NCI-H510A treated with DMSO at 0.1 percent for 48 hours (cell line): ENCODE data around the gene RHBDL2.
"Not testable (repeated sequence)": the region's sequence is repeated elsewhere in the genome, so short reads cannot be mapped to it uniquely, and the experiment has no call there.

Source experiments
- DNase-seq: peaks from one replicate; lab custom pipeline; 2025; lab: John Stamatoyannopoulos, UW

The RHBDL2 gene, protein sequence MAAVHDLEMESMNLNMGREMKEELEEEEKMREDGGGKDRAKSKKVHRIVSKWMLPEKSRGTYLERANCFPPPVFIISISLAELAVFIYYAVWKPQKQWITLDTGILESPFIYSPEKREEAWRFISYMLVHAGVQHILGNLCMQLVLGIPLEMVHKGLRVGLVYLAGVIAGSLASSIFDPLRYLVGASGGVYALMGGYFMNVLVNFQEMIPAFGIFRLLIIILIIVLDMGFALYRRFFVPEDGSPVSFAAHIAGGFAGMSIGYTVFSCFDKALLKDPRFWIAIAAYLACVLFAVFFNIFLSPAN

DNA sequence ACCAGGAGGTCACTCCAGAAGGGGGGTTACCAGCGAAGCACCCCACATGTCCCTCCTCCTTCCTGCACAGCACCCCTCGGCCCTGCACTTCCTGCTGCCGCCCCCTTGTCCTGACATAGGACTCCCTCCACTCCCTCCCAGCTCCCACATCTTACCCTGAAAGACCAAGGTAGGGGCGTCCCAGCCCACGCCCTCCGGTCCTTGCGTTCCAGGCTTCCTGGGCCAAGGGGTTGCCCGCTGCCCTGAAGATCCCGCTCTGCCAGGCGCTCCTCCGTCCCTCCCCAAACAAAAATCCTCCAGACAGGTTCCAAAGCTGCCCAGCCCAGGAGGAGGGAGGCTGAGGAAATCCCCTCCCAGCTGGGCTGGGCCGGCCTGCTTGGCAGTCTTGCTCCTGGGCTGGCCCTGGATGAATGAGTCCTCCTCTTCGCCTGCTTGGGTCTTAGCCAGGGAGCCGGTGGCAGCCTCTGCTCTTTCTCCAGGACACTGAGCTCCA, at the start of gene RHBDL2:
Gene RHBDL2 (minus strand): TSS at position 304 of the 493 bp plus-strand sequence. CDS start 22,618 bp downstream, outside the sequence.
- no peak for DNase-seq

DNA sequence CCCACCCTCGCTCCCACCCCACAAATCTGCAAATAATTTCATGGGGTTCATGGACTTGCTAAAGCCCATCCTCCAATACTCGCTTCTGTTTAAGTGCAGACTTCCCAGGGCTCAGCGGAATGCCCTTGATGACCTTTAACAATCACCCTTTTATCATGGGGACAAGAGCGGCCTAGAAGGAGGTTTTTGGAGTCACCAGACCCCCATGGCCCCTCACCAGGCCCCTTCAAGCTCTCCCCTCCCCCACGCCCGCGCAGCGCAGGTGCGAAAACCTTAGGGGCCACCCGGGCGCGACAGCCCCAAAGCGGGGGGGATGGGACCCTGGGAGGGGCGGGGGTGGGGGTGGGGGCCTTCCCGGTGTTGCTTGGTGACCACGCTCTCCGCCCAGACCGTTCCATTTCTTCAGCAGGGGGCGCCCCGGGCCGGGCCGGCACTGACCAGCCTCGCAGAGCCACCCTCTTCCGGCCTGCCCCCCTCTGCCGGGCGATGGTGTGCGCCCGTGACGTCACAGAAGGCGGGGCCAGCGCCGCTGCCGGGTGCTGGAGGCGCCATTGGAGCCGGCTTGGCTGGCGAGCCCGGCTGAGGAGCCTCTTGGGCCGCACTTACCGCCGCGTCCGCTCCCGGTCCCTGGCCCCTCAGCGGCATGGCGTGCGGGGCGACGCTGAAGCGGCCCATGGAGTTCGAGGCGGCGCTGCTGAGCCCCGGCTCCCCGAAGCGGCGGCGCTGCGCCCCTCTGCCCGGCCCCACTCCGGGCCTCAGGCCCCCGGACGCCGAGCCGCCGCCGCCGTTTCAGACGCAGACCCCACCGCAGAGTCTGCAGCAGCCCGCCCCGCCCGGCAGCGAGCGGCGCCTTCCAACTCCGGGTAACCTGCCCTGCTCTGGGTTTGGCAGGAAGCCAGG, 49.4 kb upstream of the RHBDL2 start, which contains the start of gene AKIRIN1:
Gene AKIRIN1 (plus strand): TSS at position 539 of the 900 bp plus-strand sequence. CDS start 105 bp downstream, at position 644.
- DNase-seq, result peak; percentile 100

DNA sequence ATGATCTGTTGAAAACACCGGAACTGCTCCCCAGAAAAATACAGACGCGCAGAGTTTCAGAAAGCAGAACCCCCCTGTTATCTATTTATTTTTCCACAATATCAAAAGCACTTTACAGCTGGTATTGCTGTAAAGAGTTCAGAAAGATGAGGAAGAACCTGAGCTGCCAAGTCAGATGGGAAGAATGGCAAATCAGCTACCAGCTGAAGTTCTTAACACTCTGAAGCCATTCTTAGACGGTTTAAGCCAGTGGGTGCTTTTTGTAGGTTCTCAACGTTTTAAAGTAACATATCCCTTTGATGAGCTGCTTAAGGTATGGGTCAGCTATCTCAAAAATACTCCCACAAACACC, 48.7 kb upstream of the RHBDL2 start:
- DNase-seq, result peak; percentile 100

DNA sequence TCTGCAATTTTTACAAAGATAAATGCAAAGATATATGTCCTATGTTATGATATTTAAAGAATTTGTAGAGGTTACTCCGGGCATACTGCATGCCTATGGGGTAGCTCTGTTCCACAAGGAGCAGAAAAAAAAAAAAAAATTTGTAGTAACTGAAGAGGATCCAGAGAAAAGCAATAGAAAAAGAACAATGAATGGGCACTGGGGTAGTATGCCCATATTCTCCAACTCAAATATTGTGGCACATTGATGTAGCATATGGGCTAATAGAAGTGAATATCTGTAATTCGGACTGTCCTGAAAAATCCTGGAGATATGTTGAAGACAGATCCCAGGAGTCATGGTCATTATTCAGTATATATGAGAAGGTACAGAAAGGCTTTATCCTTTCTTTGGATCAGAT, 48.3 kb upstream of the RHBDL2 start:
- no peak for DNase-seq

DNA sequence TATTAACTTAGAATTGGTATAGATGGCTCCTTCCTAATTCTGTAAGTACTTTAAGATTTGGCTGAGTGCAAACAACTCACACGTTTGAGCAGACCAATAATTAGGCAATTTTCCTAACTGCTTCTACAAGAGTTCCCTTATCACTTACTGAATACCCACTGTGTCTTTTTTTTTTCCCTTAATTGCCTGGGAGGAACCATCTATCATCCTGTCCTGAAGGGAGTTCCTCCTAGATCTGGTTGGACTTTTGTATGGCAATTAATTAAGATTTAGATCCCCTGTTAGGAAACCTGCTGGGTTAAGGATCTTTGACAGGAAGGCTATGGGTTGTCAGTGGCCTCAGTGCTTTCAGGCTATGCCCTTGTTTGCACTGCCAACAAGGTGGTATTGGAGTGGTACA, 37.8 kb upstream of the RHBDL2 start:
- DNase-seq, result not testable (repeated sequence)

DNA sequence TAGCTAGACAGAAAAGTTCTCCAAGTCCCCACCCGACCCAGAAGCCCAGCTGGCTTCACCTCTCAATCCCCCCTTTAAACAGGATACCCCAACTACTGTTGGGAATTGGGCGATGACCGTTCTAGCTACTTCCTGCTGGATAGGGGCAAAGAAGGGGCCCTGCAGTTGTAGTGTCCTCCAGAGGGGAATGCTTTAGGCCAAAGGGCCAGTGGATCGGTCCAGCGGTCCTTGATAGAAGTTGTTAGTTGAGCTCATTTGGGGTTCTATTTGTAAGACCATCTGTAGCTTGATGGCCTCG, 36.6 kb upstream of the RHBDL2 start:
- not testable (repeated sequence) for DNase-seq

DNA sequence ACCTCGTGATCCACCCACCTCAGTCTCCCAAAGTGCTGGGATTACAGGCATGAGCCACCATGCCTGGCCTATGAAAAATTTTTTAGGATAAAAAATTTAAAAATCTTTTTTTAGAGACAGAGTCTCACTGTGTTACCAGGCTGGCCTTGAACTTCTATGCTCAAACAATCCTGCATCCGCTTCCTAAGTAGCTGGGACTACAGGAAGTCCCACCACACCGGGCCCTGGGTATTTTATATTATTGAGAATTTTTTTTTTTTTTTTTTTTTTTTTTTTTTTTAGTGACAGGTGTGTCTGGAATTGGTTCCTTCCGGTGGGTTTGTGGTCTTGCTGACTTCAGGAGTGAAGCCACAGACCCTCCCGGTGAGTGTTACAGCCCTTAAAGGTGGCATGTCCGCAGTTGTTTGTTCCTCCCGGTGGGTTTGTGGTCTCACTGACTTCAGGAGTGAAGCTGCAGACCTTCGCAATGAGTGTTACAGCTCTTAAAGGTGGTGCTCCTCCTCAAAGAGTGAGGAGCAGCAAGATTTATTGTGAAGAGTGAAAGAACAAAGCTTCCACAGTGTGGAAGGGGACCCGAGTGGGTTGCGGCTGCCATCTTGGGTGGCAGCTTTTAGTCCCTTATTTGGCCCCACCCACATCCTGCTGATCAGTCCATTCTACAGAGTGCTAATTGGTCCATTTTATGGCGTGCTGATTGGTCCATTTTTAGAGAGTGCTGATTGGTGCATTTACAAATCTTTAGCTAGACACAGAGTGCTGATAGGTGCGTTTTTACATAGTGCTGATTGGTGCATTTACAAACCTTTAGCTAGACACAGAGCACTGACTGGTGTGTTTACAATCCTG, 36.0 kb upstream of the RHBDL2 start:
- not testable (repeated sequence) for DNase-seq

DNA sequence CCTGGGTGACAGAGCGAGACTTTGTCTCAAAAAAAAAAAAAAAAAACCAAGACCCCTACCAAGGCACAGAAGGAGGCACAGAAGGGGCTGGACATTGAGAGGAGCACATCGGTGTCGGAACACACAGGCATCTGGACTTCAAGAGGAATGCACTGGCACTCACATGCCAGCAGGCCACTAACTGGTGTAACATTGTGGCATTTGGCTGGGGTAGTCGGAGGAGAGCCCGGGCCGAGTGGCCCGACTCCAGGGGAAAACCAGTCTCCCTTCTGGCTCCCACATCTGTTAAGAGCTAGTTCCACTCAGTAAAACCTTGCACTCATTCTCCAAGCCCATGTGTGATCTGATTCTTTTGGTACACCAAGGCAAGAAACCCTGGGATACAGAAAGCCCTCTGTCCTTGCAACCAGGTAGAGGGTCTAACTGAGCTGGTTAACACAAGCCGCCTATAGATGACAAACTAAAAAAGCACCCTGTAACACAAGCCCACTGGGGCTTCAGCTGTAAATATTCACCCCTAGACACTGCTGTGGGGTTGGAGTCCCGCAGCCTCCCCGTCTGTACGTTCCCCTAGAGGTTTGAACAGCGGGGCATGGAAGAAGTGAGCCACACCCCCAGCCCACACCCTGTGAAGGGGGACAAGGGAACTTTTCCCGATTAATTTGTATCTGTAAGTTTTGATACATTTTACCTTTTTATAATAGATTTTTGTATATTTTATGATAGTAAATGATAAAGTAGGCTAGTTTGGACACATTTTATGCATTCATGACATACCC, 32.2 kb upstream of the RHBDL2 start:
- DNase-seq, result no peak

DNA sequence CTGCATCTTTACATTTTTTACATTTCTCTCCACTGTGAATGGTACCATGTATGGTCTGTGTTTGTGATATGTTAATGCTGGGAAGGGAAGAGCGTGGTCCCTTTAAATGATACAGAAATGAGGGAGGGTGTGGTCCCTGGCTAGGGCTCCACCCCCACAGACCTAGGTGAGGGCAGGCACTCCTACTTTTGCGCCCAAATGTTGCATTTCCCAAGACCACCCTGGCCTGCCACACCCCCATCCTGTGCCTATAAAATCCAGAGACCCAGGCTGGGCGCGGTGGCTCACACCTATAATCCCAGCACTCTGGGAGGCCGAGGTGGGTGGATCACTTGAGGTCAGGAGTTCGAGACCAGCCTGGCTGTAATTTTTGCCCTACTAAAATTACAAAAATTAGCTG, 31.5 kb upstream of the RHBDL2 start:
- DNase-seq, result not testable (repeated sequence)

DNA sequence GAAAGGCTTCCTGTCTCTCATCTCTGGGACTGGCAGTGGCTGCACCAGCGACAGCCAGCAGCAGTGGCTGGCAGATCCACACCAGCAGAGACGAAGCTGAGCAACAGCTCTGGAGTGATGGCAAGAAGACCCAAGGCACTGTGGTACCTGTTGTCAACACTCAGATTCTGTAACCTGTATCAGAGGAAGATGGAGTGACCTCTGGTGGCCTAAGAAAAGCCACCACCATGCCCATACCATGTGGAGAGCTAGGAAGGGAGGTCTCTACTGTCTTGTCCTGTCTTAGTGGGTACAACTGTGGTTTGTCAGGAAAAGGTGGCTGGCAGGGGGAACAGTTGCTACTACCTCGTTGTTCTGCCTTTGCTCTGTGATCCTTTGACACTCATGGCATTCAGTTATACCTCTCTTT, 22.5 kb upstream of the RHBDL2 start:
- DNase-seq, result peak; percentile 91

DNA sequence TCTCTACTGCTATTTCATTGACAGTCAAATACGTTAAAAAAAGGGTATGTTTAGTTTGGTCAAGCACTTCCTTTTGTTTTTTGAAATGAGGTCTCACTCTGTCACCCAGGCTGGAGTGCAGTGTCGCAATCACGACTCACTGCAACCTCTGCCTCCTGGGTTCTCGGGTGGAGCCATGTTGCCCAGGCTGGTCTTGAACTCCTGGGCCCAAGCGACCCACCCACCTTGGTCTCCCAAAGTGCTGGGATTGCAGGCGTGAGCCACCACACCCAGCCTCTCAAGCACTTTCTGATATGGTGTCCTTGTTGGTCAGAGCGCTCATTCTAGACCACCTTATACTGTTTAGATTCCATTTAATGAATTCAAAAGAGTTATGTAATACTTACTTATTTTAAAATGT, 20.9 kb upstream of the RHBDL2 start:
- DNase-seq, result no peak

DNA sequence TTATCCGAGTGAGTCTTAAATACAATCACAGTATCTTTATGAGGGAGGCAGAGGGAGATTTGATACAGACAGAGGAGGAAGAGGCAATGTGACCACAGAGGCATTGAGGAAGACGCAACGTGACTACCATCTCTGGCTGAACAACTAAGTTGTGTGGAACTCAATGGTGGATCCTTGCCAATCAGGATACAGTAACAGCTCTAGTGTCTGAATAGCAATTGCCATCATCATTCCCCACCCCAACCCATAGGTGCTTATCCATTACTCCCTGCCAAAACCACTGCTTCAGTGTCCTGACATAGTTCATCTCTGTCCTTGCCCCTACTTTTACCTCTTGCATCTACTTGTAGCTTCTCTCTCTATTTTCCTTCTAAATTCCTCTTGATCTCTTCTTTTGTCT, 20.5 kb upstream of the RHBDL2 start:
- no peak for DNase-seq

DNA sequence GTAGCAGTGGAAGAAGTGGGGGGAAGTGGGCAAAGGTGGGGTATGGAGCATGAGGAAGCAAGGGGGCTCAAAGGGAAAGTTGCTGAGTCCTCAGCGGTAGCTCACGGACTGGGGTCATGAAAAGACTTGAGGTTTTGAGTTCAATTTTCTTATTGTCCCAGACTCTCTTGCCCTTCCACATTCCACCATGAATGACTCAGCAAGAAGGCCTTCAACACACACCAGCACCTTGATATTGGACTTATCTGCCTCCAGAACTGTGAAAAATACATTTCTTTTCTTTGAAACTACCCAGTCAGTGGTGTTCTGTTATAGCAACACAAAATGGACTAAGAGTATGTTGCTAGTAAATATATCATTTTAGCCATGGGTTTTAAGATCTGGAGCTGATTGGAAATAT, 17.3 kb upstream of the RHBDL2 start:
- no peak for DNase-seq

DNA sequence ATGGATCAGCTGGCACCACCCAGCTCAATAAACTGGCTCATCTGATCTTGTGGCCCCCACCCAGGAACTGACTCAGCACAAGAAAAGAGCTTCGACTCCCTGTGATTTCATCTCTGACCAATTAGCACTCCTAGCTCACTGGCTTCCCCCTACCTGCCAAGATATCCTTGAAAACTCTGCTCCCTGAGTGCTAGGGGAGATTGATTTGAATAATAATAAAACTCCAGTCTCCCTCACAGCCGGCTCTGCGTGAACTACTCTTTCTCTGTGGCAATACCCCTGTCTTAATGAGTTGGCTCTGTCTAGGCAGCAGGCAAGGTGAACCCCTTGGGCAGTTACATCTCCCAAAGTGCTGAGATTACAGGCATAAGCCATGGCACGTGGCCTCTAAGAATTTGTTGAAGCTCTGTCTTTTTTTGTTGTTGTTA, 11.8 kb upstream of the RHBDL2 start:
- DNase-seq, result no peak

DNA sequence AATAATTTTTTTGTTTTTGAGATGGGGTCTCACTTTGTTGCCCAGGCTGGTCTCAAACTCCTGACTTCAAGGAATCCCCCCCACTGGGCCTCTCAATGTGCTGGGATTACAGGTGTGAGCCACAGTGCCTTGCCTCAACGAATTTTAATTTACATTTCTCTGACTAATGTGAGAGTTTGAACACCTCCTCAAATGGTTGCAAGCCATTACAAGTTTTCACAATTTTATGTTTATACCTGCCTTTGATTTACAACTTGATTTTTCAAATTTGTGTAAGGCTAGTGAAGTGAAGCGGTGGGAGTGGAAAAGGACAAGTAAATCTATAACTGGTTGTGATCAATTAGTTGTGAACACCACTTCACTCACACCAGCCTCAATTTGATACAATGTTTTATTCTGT, 8.9 kb upstream of the RHBDL2 start:
- no peak for DNase-seq

DNA sequence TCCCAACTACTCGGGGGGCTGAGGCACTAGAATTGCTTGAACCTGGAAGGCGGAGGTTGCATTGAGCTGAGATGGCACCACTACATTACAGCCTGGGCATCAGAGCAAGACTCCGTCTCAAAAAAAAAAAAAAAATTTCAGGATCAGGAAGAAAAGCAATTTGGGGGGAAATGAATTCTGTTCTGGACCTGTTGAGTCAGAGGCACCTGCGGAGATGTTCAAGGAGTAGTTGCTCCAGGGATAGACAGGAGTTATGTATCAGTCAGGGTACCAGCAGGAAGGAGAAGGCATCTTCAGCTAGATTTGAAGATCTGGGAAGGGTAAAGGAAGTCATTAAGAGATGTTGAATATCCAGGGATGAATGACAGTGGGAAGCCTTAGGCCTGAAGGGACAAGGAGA, 2.9 kb upstream of the RHBDL2 start:
- DNase-seq, result no peak

DNA sequence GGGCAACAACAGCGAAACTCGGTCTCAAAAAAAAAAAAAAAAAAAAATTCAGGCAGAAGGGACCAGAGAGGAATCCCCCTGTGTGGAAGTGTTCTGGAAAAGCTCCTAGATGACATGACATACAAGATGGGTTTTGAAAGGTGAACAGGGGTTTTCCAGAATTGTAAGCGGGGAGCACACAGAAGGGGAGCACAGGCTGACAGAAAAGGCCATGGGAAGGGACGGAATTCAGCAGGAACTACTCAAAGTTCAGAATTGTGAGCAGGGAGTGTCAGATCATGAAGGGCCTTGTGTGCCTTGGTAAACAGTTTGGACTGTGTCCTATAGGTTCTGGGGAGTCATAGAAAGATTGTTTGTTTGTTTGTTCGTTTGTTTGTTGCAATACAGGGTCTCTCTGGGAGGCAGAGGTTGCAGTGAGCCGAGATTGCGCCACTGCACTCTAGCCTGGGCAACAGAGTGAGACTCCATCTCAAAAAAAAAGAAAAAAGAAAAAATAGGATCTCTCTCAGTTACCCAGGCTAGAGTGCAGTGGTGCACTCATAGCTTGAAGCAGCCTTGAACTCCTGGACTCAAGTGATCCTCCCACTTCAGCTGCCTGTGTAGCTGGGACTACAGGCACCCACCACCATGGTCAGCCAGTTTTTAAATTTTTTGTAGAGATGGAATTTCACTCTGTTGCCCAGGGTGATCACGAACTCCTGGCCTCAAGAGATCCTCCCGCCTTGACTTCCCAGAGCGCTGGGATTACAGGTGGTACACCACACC, 1.2 kb upstream of the RHBDL2 start:
- no peak for DNase-seq

DNA sequence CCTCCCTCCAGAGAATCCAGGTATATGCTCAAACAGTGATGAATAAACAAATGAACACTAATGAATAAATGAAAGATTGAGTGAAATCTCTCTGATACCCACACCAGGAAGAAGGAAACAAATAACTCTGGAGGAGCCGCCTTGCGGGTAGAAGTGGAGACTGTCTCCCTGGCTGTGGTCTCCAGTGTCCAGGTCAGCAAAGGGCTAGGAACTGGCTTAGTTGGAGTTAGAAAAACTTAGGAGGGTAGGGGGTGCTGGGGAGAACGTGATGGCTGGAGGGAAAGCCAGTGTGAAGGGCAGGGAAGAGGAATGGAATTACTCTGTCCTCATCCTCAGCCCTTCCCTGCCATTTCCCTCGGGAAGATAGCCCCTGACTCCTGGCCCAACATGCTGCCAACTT, 537 bp downstream of the RHBDL2 start:
- DNase-seq, result no peak

DNA sequence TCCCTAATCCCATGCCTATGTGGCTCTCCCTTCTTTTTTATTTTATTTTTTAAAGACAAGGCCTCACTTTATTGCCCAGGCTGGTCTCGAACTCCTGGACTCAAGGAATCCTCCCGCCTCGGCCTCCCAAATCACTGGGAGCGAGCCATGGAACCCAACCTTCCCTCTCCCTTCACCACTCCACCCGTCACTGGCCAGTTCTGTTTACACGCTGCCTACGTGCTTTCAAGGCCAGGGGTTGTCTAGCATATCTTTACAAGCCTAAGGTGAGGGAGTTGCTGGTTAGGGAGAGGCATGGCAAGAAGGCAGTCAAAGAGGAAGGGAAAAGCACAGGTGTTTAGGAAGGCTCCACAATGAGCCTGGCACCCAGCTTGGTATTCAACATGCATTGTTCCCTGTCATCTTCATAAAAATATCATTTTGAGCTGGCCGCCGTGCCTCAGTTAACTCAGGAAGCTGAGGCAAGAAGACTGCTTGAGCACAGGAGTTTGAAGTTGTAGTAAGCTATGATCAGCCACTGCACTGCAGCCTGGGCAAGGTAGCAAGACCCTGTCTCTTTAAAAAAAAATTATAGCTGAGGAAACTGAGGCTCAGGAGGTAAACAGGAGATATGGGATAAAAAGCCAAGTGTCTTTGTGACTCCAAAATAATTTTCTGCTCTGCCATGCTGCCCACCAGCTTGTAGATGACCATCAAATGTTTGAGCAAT, 1.1 kb downstream of the RHBDL2 start:
- DNase-seq, result no peak

DNA sequence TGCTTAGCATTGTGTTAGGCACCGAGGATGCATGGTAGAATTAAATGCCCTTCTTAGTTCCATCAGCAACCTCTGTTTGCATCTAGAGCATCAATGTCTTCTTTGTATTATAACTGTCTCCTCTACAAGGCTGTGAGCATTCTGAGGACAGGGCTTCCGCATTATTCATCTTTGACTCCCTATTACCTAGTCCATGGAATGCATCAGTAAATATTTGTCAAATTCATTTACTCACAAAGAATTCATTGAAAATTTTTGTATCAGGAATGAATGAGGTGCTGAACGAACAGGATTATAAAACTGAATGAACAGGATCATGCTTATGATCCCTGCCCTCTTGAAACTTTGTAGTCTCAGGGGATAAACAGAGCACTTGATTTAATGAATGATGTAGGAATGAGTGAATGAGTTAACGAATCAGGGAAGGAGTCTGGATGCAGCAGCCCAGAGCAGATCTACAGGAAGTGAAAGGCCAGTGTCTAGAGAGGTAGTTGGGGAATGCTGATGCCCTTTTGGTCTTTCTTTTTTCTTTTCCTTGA, 2.8 kb downstream of the RHBDL2 start:
- DNase-seq, result no peak
